Measurements from ENCODE around the gene RIPPLY3.

DNA sequence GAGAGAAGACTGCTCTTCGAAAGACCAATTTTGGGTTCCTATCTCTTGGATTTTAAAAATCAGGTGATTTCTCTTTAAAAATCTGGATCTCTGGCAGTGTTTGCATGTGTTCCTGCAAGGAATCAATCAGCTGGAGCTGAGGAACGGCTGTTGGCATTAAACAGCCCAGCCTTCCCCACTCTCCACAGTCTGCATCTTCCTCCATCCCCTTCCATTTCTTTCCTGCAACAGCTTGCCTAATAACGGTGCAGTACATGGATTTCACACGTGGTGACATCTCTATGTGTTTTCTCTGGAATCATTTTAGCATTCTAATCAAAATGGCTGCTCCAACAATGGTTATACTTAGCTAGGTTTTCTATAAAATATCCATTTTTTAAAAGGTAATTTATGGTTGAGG lies 20.0 kb downstream of the RIPPLY3 start:
- no peak for TF ChIP-seq TOX (CRISPR knock-in tag; IDR thresholded peaks at IDR 0.05; ENCODE audit: borderline replicate concordance)
- no peak for TF ChIP-seq SNAI2 (CRISPR knock-in tag; IDR thresholded peaks at IDR 0.05)
- no peak for TF ChIP-seq CSDC2 (CRISPR knock-in tag; IDR thresholded peaks at IDR 0.05)
- TF ChIP-seq PATZ1 (CRISPR knock-in tag; IDR thresholded peaks at IDR 0.05; ENCODE audit: borderline replicate concordance), result no peak
- TF ChIP-seq ZFP3 (CRISPR knock-in tag; IDR thresholded peaks at IDR 0.05), result no peak
- TF ChIP-seq ARNTL (CRISPR knock-in tag; IDR thresholded peaks at IDR 0.05; ENCODE audit: borderline replicate concordance, low read depth), result no peak
- TF ChIP-seq PPARA (CRISPR knock-in tag; IDR thresholded peaks at IDR 0.05; ENCODE audit: borderline replicate concordance), result no peak
- no peak for TF ChIP-seq CREB5 (CRISPR knock-in tag; IDR thresholded peaks at IDR 0.05; ENCODE audit: low read depth)

Data from SK-N-SH treated with all-trans-retinoic acid at 6 μM for 48 hours (cell line).